Fibroblast of lung (primary cell): ENCODE results near the gene SAXO1.

Experiments
- EZH2 ChIP-seq: IDR thresholded peaks from 2 replicates; pipeline ENCODE4 v1.5.1; 2012; ENCODE audit warnings: low read length, control low read depth, mild to moderate bottlenecking; ENCODE audit errors: missing control alignments
- TF ChIP-seq, protein P1 (sequence below), 2 donors: IDR thresholded peaks in 1 of 2; conservative IDR thresholded peaks in 1 of 2; 1 replicate in 1 of 2; 2 replicates in 1 of 2; pipeline ENCODE4 v1.5.1; 2011 to 2012; ENCODE audit warnings: low read length in 2 of 2, control low read depth in 1 of 2, inconsistent platforms in 1 of 2, low read depth in 1 of 2, mild to moderate bottlenecking in 1 of 2

DNA sequence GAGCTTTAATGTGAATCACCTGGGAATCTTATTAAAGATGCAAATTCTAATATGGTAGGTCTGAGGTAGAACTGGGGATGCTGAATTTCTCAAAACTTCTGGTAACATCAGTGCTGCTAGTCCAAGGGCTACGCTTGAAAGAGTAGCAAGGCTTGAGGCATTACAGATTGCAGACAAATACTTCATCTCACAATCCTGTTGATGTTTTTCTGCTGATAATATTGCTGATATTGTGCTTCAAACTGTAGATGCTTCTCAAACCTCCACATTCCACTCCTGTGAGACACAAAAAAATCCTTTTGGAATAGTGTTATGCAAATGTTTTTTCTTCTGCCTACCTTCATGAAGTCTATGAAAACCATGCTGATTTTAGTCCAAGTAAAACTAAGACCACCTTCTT is 139.5 kb downstream of the SAXO1 start:
- TF ChIP-seq, protein P1, sequence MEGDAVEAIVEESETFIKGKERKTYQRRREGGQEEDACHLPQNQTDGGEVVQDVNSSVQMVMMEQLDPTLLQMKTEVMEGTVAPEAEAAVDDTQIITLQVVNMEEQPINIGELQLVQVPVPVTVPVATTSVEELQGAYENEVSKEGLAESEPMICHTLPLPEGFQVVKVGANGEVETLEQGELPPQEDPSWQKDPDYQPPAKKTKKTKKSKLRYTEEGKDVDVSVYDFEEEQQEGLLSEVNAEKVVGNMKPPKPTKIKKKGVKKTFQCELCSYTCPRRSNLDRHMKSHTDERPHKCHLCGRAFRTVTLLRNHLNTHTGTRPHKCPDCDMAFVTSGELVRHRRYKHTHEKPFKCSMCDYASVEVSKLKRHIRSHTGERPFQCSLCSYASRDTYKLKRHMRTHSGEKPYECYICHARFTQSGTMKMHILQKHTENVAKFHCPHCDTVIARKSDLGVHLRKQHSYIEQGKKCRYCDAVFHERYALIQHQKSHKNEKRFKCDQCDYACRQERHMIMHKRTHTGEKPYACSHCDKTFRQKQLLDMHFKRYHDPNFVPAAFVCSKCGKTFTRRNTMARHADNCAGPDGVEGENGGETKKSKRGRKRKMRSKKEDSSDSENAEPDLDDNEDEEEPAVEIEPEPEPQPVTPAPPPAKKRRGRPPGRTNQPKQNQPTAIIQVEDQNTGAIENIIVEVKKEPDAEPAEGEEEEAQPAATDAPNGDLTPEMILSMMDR (conservative IDR thresholded peaks at IDR 0.05 in 1 of 2, IDR thresholded peaks at IDR 0.05 in 1 of 2; ENCODE audit: low read depth in 1 of 2, low read length in 2 of 2): no peak
- TF ChIP-seq EZH2: no peak
